ENCODE results near the gene APBA2.
"Not testable (repeated sequence)": the region's sequence is repeated elsewhere in the genome, so short reads cannot be mapped to it uniquely, and the experiment has no call there.

DNA sequence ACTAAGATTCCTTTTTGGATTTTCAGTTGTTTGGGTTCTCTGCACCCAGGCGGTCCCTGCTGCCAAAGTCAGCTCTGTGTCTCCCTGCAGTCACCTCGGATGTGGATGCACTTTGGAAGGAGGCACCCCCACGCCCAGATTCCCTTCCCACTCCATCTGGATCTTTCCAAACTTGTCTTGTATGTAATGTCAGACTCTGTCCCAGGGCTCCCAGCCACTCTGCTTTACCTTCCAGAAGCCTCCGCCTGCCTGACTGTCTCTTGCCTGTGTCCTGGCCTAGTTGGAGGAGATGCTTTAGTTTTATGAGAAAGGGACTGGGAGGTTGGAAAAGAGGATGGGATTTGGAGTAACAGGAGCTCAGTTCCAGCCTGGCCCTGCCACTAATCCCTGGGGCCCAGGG, 4.5 kb downstream of the APBA2 start:
- TF ChIP-seq, protein P1, sequence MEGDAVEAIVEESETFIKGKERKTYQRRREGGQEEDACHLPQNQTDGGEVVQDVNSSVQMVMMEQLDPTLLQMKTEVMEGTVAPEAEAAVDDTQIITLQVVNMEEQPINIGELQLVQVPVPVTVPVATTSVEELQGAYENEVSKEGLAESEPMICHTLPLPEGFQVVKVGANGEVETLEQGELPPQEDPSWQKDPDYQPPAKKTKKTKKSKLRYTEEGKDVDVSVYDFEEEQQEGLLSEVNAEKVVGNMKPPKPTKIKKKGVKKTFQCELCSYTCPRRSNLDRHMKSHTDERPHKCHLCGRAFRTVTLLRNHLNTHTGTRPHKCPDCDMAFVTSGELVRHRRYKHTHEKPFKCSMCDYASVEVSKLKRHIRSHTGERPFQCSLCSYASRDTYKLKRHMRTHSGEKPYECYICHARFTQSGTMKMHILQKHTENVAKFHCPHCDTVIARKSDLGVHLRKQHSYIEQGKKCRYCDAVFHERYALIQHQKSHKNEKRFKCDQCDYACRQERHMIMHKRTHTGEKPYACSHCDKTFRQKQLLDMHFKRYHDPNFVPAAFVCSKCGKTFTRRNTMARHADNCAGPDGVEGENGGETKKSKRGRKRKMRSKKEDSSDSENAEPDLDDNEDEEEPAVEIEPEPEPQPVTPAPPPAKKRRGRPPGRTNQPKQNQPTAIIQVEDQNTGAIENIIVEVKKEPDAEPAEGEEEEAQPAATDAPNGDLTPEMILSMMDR (conservative IDR thresholded peaks at IDR 0.05; ENCODE audit: low read depth, low read length) = not testable (repeated sequence)
- not testable (repeated sequence) for TF ChIP-seq EZH2 (IDR thresholded peaks at IDR 0.05; ENCODE audit: borderline replicate concordance, low read depth, low read length, poor library complexity, severe bottlenecking)
